Measurements from ENCODE around the gene CLDN6.
A peak's percentile ranks its signal among the peaks of the same experiment; 100 is the strongest.

The CLDN6 gene

GRCh38 chr16:3051009-3051408 is 33.0 kb upstream of the CLDN6 start:
- no peak for DNase-seq

- DNase-seq: no peak
These were observed 32.5 kb upstream of the CLDN6 start for GRCh38 chr16:3050487-3050886.

GRCh38 chr16:3049921-3050481 is 32.0 kb upstream of the CLDN6 start:
- DNase-seq: no peak

- no peak for DNase-seq
These were observed 29.4 kb upstream of the CLDN6 start for GRCh38 chr16:3047387-3047720.

GRCh38 chr16:3046641-3047386 is 28.8 kb upstream of the CLDN6 start:
- DNase-seq: no peak

GRCh38 chr16:3045758-3046640 is 28.0 kb upstream of the CLDN6 start, which contains the start of gene MMP25:
TSS of gene MMP25 (plus strand) at chr16:3046561. CDS start at chr16:3046918, 357 bp downstream.
- no peak for DNase-seq

GRCh38 chr16:3044708-3045107 is 26.7 kb upstream of the CLDN6 start:
- DNase-seq: no peak

- no peak for DNase-seq
These were observed 24.4 kb upstream of the CLDN6 start for GRCh38 chr16:3042376-3042775.

GRCh38 chr16:3038896-3039295 is 20.9 kb upstream of the CLDN6 start:
- no peak for DNase-seq

GRCh38 chr16:3038256-3038655 is 20.3 kb upstream of the CLDN6 start:
- DNase-seq: no peak

- no peak for DNase-seq
These were observed 18.8 kb upstream of the CLDN6 start, which contains the start of gene BICDL2 for GRCh38 chr16:3036726-3037315. TSS of gene BICDL2 (minus strand) at chr16:3036944. CDS start at chr16:3035496, 1,448 bp downstream.

- DNase-seq: no peak
These were observed 18.2 kb upstream of the CLDN6 start for GRCh38 chr16:3035972-3036725.

- no peak for DNase-seq
These were observed 17.4 kb upstream of the CLDN6 start for GRCh38 chr16:3035289-3035971.

- DNase-seq: no peak
These were observed 14.6 kb upstream of the CLDN6 start for GRCh38 chr16:3032624-3033023.

- no peak for DNase-seq
These were observed 12.5 kb upstream of the CLDN6 start for GRCh38 chr16:3030222-3031212.

- DNase-seq: no peak
These were observed 11.7 kb upstream of the CLDN6 start for GRCh38 chr16:3029491-3030221.

GRCh38 chr16:3028716-3029319 is 10.8 kb upstream of the CLDN6 start:
- DNase-seq: no peak

GRCh38 chr16:3027983-3028715 is 10.2 kb upstream of the CLDN6 start:
- peak; percentile 90 for DNase-seq

GRCh38 chr16:3027489-3027795 is 9.5 kb upstream of the CLDN6 start:
- no peak for DNase-seq
